HepG2 (cell line): ENCODE measurements around the gene IL32. TPM values are rescaled to one million over a fixed set of nuclear protein-coding genes. Genes with fewer than 3 reads are reported as not detected.

Experiments used
- CAMTA2 ChIP-seq: sonication (generic); formaldehyde crosslinking; IDR thresholded peaks from 2 replicates; pipeline ENCODE4 v1.4.0; 2020; ENCODE audit warnings: mild to moderate bottlenecking, missing genetic modification reagents, borderline replicate concordance
- EEA1 ChIP-seq: sonication (generic); formaldehyde crosslinking; IDR thresholded peaks from 2 replicates; pipeline ENCODE4 v1.5.1; 2020; ENCODE audit warnings: mild to moderate bottlenecking, missing genetic modification reagents, borderline replicate concordance
- HOXA3 ChIP-seq: sonication (generic); formaldehyde crosslinking; IDR thresholded peaks from 2 replicates; pipeline ENCODE4 v1.5.0; 2020; ENCODE audit warnings: missing genetic modification reagents
- KDM4B ChIP-seq: sonication (generic); formaldehyde crosslinking; IDR thresholded peaks from 2 replicates; pipeline ENCODE4 v1.4.0; 2020; ENCODE audit warnings: missing genetic modification reagents
- NR2F6 ChIP-seq, 2 experiments: IDR thresholded peaks; 2 replicates each; pipeline ENCODE4 v1.6.1; 2016; ENCODE audit warnings: antibody characterized with exemption in 1 of 2, mild to moderate bottlenecking in 1 of 2
- PITX1 ChIP-seq: sonication (generic); formaldehyde crosslinking; IDR thresholded peaks from 2 replicates; pipeline ENCODE4 v1.5.1; 2020; ENCODE audit warnings: mild to moderate bottlenecking, missing genetic modification reagents
- RARA ChIP-seq: IDR thresholded peaks from 2 replicates; pipeline ENCODE4 v1.6.1; 2016; ENCODE audit warnings: missing genetic modification reagents, missing compliant biosample characterization
- RCOR2 ChIP-seq: IDR thresholded peaks from 2 replicates; pipeline ENCODE4 v1.6.1; 2016; ENCODE audit warnings: missing biosample characterization, missing genetic modification reagents
- SIX1 ChIP-seq: sonication (generic); formaldehyde crosslinking; IDR thresholded peaks from 2 replicates; pipeline ENCODE4 v1.4.0; 2020; ENCODE audit warnings: missing genetic modification reagents, borderline replicate concordance
- THYN1 ChIP-seq: sonication (generic); formaldehyde crosslinking; IDR thresholded peaks from 2 replicates; pipeline ENCODE4 v1.8.1; 2023; ENCODE audit warnings: low read depth, mild to moderate bottlenecking, moderate library complexity, missing genetic modification reagents, borderline replicate concordance
- ZFY ChIP-seq: sonication (generic); formaldehyde crosslinking; IDR thresholded peaks from 2 replicates; pipeline ENCODE4 v1.4.0; 2020; ENCODE audit warnings: missing genetic modification reagents
- ZMAT3 ChIP-seq: sonication (generic); formaldehyde crosslinking; conservative IDR thresholded peaks from 2 replicates; pipeline ENCODE4 v1.7.0; 2021; ENCODE audit warnings: missing genetic modification reagents
- ZMYM3 ChIP-seq: sonication (generic); formaldehyde crosslinking; IDR thresholded peaks from 2 replicates; pipeline ENCODE4 v1.5.1; 2020; ENCODE audit warnings: mild to moderate bottlenecking, missing genetic modification reagents
- ZNF367 ChIP-seq: sonication (generic); formaldehyde crosslinking; IDR thresholded peaks from 2 replicates; pipeline ENCODE4 v1.4.0; 2020; ENCODE audit warnings: missing genetic modification reagents, borderline replicate concordance
- ZNF496 ChIP-seq: sonication (generic); formaldehyde crosslinking; IDR thresholded peaks from 2 replicates; pipeline ENCODE4 v1.8.1; 2023; ENCODE audit warnings: mild to moderate bottlenecking, moderate library complexity, missing genetic modification reagents; ENCODE audit not compliant: insufficient replicate concordance
- ZNF510 ChIP-seq: sonication (generic); formaldehyde crosslinking; IDR thresholded peaks from 2 replicates; pipeline ENCODE4 v1.4.0; 2020; ENCODE audit warnings: low read depth, mild to moderate bottlenecking, missing genetic modification reagents
- ZNF552 ChIP-seq: sonication (generic); formaldehyde crosslinking; IDR thresholded peaks from 2 replicates; pipeline ENCODE4 v1.9.0; 2022; ENCODE audit warnings: missing genetic modification reagents, mild to moderate bottlenecking, borderline replicate concordance
- ZNF605 ChIP-seq: sonication (generic); formaldehyde crosslinking; IDR thresholded peaks from 2 replicates; pipeline ENCODE4 v1.8.0; 2022; ENCODE audit warnings: mild to moderate bottlenecking, missing genetic modification reagents
- ZNF777 ChIP-seq: sonication (generic); formaldehyde crosslinking; IDR thresholded peaks from 2 replicates; pipeline ENCODE4 v1.4.0; 2020; ENCODE audit warnings: missing genetic modification reagents
- polyA plus RNA-seq, 8 experiments: library from polyadenylated mRNA; depleted of rRNA in 3 of 8; stranded (reverse) in 7 of 8; unstranded in 1 of 8; fragments of >200 nt; fragmentation: Illumina TruSeq in 4 of 8; extraction: Trizol in 4 of 8; gene quantifications; 2 replicates each; pipeline versions ENCODE4 v1.2.1 to v1.2.3, GENCODE V29; 2011 to 2016; ENCODE audit warnings: low read depth in 4 of 8, missing spikeins in 1 of 8, mixed read lengths in 1 of 8; ENCODE audit not compliant: insufficient read depth in 1 of 8
- total RNA-seq, 5 experiments: library from RNA; depleted of rRNA; stranded (reverse); fragments of >200 nt; fragmentation: Illumina TruSeq; extraction: Trizol; gene quantifications; 2 replicates each; pipeline ENCODE4 v1.2.3, GENCODE V29; 2016; ENCODE audit warnings: low read depth in 1 of 5
- TF ChIP-seq, protein P1 (sequence below): sonication (generic); formaldehyde crosslinking; IDR thresholded peaks from 2 replicates; pipeline ENCODE4 v1.5.1; 2020; ENCODE audit warnings: missing genetic modification reagents, mild to moderate bottlenecking, borderline replicate concordance
- TF ChIP-seq, protein P2 (sequence below): sonication (generic); formaldehyde crosslinking; IDR thresholded peaks from 2 replicates; pipeline ENCODE4 v1.8.1; 2023; ENCODE audit warnings: mild to moderate bottlenecking, missing genetic modification reagents, borderline replicate concordance
- TF ChIP-seq, protein P3 (sequence below): sonication (generic); formaldehyde crosslinking; IDR thresholded peaks from 2 replicates; pipeline ENCODE4 v1.9.0; 2021; ENCODE audit warnings: missing genetic modification reagents, borderline replicate concordance
- TF ChIP-seq, protein P4 (sequence below): sonication (generic); formaldehyde crosslinking; conservative IDR thresholded peaks from 2 replicates; pipeline ENCODE4 v1.5.0; 2020; ENCODE audit warnings: missing genetic modification reagents
- TF ChIP-seq, protein P5 (sequence below): IDR thresholded peaks from 2 replicates; pipeline ENCODE4 v1.6.1; 2018; ENCODE audit warnings: missing genetic modification reagents

The IL32 gene
- total and polyA plus RNA-seq, 2 of the 13 experiments (the other 11 are each of a cell fraction or from before 2014, with no cell fraction given) = 115 to 165 TPM

DNA sequence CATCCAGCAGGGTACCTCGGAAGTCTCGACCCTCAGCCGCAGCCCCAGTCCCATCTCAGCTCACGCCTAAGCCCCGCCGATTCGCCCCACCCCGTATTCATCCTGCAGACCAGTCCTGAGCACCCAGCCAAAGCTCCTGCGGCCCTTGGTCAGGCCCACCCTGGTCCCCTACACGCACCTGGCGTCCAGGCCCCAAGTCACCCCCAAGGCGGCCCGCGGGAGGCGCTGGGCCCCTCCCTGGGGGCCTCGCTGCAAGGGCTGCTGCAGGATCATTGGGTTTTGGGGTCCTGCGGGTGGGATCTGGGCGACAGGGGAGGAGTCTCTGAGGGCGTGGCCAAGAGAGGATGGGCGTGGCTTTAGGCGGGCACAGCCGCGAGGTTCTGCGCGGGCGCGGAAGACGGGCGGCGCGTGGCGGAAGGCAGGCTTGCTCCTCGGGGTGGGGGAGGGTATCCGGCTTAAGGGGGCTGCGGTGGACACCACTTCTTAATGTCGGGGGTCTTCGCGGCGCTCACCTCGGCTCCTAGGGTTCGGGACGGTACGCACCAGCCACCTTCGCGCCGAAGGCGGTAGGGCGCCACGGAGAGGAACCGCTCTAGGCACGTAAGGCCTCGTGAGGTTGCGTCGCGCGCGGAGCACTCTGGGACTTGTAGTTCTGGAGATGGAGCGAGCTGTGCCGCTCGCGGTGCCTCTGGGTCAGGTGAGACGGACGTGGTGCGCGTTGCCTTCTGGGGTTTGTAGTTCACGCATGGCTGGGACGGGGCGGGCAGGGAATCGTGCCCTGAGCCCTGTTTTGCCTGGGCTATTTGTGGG, 41.6 kb upstream of the IL32 start, which contains the start of the genes HCFC1R1 and THOC6 (continued):
- TF ChIP-seq, protein P1, sequence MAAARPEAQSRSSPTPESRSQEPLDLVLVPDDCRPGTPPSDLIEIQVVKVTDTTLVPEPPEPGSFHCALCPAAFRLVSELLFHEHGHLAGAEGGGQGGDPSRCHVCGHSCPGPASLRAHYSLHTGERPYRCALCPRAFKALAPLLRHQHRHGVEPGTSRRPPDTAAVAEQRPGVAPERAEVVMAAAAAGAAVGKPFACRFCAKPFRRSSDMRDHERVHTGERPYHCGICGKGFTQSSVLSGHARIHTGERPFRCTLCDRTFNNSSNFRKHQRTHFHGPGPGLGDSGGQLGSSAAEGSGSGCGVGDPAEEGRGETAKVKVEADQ = peak; percentile 88
- TF ChIP-seq ZNF605 (CRISPR knock-in tag) (no peak), HOXA3 (CRISPR knock-in tag) (peak; percentile 94), ZMYM3 (no peak; the same call in 1 of the 2 replicates), NR2F6 (IDR thresholded peaks at IDR 0.05) (no peak), NR2F6 (CRISPR knock-in tag; IDR thresholded peaks at IDR 0.05) (peak; percentile 55; the same call in 1 of the 2 replicates), ZFY (peak; percentile 93), RARA (no peak), KDM4B (peak; percentile 87; the same call in 1 of the 2 replicates), ZNF510 (CRISPR knock-in tag) (0 out of 2 replicates have a peak, but pooled peaks have one; percentile 53), EEA1 (CRISPR knock-in tag) (peak; percentile 59; the same call in 1 of the 2 replicates), PITX1 (CRISPR knock-in tag) (peak; percentile 68), ZNF552 (0 out of 2 replicates have a peak, but pooled peaks have one; percentile 61), CAMTA2 (CRISPR knock-in tag) (no peak), RCOR2 (CRISPR knock-in tag) (no peak), ZMAT3 (CRISPR knock-in tag) (peak; percentile 74), ZNF496 (CRISPR knock-in tag) (no peak), SIX1 (CRISPR knock-in tag) (no peak), THYN1 (CRISPR knock-in tag) (0 out of 2 replicates have a peak, but pooled peaks have one; percentile 37), ZNF367 (CRISPR knock-in tag) (no peak), ZNF777 (CRISPR knock-in tag) (peak; percentile 84)
- TF ChIP-seq, protein P2, sequence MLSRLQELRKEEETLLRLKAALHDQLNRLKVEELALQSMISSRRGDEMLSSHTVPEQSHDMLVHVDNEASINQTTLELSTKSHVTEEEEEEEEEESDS (CRISPR knock-in tag) = peak; percentile 93; the same call in 1 of the 2 replicates
- TF ChIP-seq, protein P3, sequence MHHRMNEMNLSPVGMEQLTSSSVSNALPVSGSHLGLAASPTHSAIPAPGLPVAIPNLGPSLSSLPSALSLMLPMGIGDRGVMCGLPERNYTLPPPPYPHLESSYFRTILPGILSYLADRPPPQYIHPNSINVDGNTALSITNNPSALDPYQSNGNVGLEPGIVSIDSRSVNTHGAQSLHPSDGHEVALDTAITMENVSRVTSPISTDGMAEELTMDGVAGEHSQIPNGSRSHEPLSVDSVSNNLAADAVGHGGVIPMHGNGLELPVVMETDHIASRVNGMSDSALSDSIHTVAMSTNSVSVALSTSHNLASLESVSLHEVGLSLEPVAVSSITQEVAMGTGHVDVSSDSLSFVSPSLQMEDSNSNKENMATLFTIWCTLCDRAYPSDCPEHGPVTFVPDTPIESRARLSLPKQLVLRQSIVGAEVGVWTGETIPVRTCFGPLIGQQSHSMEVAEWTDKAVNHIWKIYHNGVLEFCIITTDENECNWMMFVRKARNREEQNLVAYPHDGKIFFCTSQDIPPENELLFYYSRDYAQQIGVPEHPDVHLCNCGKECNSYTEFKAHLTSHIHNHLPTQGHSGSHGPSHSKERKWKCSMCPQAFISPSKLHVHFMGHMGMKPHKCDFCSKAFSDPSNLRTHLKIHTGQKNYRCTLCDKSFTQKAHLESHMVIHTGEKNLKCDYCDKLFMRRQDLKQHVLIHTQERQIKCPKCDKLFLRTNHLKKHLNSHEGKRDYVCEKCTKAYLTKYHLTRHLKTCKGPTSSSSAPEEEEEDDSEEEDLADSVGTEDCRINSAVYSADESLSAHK = no peak
- TF ChIP-seq, protein P4, sequence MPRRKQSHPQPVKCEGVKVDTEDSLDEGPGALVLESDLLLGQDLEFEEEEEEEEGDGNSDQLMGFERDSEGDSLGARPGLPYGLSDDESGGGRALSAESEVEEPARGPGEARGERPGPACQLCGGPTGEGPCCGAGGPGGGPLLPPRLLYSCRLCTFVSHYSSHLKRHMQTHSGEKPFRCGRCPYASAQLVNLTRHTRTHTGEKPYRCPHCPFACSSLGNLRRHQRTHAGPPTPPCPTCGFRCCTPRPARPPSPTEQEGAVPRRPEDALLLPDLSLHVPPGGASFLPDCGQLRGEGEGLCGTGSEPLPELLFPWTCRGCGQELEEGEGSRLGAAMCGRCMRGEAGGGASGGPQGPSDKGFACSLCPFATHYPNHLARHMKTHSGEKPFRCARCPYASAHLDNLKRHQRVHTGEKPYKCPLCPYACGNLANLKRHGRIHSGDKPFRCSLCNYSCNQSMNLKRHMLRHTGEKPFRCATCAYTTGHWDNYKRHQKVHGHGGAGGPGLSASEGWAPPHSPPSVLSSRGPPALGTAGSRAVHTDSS (CRISPR knock-in tag) = no peak
- TF ChIP-seq, protein P5, sequence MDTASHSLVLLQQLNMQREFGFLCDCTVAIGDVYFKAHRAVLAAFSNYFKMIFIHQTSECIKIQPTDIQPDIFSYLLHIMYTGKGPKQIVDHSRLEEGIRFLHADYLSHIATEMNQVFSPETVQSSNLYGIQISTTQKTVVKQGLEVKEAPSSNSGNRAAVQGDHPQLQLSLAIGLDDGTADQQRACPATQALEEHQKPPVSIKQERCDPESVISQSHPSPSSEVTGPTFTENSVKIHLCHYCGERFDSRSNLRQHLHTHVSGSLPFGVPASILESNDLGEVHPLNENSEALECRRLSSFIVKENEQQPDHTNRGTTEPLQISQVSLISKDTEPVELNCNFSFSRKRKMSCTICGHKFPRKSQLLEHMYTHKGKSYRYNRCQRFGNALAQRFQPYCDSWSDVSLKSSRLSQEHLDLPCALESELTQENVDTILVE (CRISPR knock-in tag) = peak; percentile 89
